GM23338 (cell line): ENCODE data around the gene ICAM1. TPM values are rescaled to one million over a fixed set of nuclear protein-coding genes. Genes with fewer than 3 reads are reported as not detected.

ENCODE experiments used
- ATAC-seq: fragments of 200-7000 bp; cut with Tn5 transposase; 3 replicates; pipeline ENCODE4 v1.9.1; 2020
- DNase-seq: peaks from one replicate; pipeline ENCODE4 v3.0.0-alpha.2; 2015; ENCODE audit warnings: low spot score
- H2AFZ ChIP-seq: fragments of 200-600 bp; sonication (generic); 2 replicates; pipeline ENCODE4 v1.8.0; 2016; ENCODE audit warnings: antibody characterized with exemption, mild to moderate bottlenecking, moderate library complexity
- H3F3A ChIP-seq: fragments of 200-600 bp; sonication (generic); replicated peaks from 2 replicates; pipeline ENCODE4 v1.8.0; 2017; ENCODE audit warnings: antibody characterized with exemption, mixed run types, low read depth
- H3K27ac ChIP-seq: fragments of 200-600 bp; sonication (generic); 2 replicates; pipeline ENCODE4 v1.6.1; 2016; ENCODE audit warnings: low read depth
- H3K27me3 ChIP-seq: fragments of 200-600 bp; sonication (generic); 2 replicates; pipeline ENCODE4 v1.8.0; 2016; ENCODE audit warnings: mild to moderate bottlenecking, mixed run types, moderate library complexity; ENCODE audit not compliant: insufficient read depth
- H3K36me3 ChIP-seq: fragments of 200-600 bp; sonication (generic); 2 replicates; pipeline ENCODE4 v1.8.0; 2016; ENCODE audit warnings: mild to moderate bottlenecking; ENCODE audit not compliant: insufficient read depth
- H3K4me1 ChIP-seq: fragments of 200-600 bp; sonication (generic); 2 replicates; pipeline ENCODE4 v1.8.0; 2016; ENCODE audit warnings: mild to moderate bottlenecking, moderate library complexity; ENCODE audit not compliant: insufficient read depth
- H3K4me2 ChIP-seq: fragments of 200-600 bp; sonication (generic); 2 replicates; pipeline ENCODE4 v1.7.1; 2017; ENCODE audit warnings: mixed run types
- H3K4me3 ChIP-seq: fragments of 200-600 bp; sonication (generic); 2 replicates; pipeline ENCODE4 v1.6.1; 2016; ENCODE audit warnings: mixed run types
- H3K79me2 ChIP-seq: fragments of 200-600 bp; sonication (generic); replicated peaks from 2 replicates; pipeline ENCODE4 v1.8.0; 2017; ENCODE audit warnings: mild to moderate bottlenecking; ENCODE audit not compliant: insufficient read depth
- H3K9me2 ChIP-seq: fragments of 200-600 bp; sonication (generic); 2 replicates; pipeline ENCODE4 v1.8.0; 2017; ENCODE audit not compliant: insufficient read depth
- H4K20me1 ChIP-seq: fragments of 200-600 bp; sonication (generic); replicated peaks from 2 replicates; pipeline ENCODE4 v1.8.0; 2017; ENCODE audit warnings: mild to moderate bottlenecking; ENCODE audit not compliant: insufficient read depth
- H3K27ac Mint-ChIP-seq: 2 replicates; pipeline ENCODE4 v1.8.0; 2020; ENCODE audit warnings: inconsistent platforms, mild to moderate bottlenecking, moderate library complexity, mixed read lengths
- H3K27me3 Mint-ChIP-seq: 3 replicates; pipeline ENCODE4 v1.8.0; 2022; ENCODE audit warnings: low read depth, mild to moderate bottlenecking, moderate library complexity, mixed read lengths, inconsistent platforms; ENCODE audit not compliant: insufficient read depth, poor library complexity
- H3K36me3 Mint-ChIP-seq: 3 replicates; pipeline ENCODE4 v1.8.0; 2021; ENCODE audit warnings: low read depth, mild to moderate bottlenecking, inconsistent platforms, moderate library complexity, mixed read lengths
- H3K4me1 Mint-ChIP-seq: 3 replicates; pipeline ENCODE4 v1.8.0; 2020; ENCODE audit warnings: mild to moderate bottlenecking, inconsistent platforms, mixed read lengths
- H3K4me3 Mint-ChIP-seq: 3 replicates; pipeline ENCODE4 v1.8.0; 2021; ENCODE audit warnings: moderate library complexity, mild to moderate bottlenecking, inconsistent platforms, mixed read lengths
- H3K9me3 Mint-ChIP-seq: 3 replicates; pipeline ENCODE4 v1.8.0; 2020; ENCODE audit warnings: moderate library complexity, mild to moderate bottlenecking, inconsistent platforms, mixed read lengths
- CREB1 ChIP-seq: fragments of 250-450 bp; sonication (Bioruptor Pico); IDR thresholded peaks from 2 replicates; pipeline ENCODE4 v1.5.0; 2020; ENCODE audit warnings: low read depth, mild to moderate bottlenecking, moderate library complexity
- CTCF ChIP-seq, 2 experiments: fragments of 200-600 bp in 1 of 2; sonication (generic) in 1 of 2; conservative IDR thresholded peaks; 2 replicates each; pipeline versions ENCODE4 v1.5.1 to v1.6.1; 2016 to 2017; ENCODE audit warnings: antibody characterized with exemption in 2 of 2, low read depth in 2 of 2, mild to moderate bottlenecking in 2 of 2, moderate library complexity in 1 of 2
- EZH2phosphoT487 ChIP-seq: fragments of 200-600 bp; sonication (generic); IDR thresholded peaks from one replicate; pipeline ENCODE4 v1.8.1; 2018; ENCODE audit warnings: antibody characterized with exemption; ENCODE audit not compliant: unreplicated experiment
- NANOG ChIP-seq: IDR thresholded peaks from 2 replicates; pipeline ENCODE4 v1.6.1; 2016; ENCODE audit warnings: antibody characterized with exemption, borderline replicate concordance
- POLR2AphosphoS5 ChIP-seq: IDR thresholded peaks from 2 replicates; pipeline ENCODE4 v1.6.1; 2016; ENCODE audit warnings: antibody characterized with exemption, low read depth
- STAT1 ChIP-seq: IDR thresholded peaks from one replicate; pipeline ENCODE4 v1.6.1; 2016; ENCODE audit warnings: antibody characterized with exemption; ENCODE audit not compliant: unreplicated experiment
- ZNF114 ChIP-seq: fragments of 250-450 bp; sonication (Bioruptor Pico); IDR thresholded peaks from 2 replicates; pipeline ENCODE4 v1.5.0; 2020; ENCODE audit warnings: mild to moderate bottlenecking, moderate library complexity
- ZNF331 ChIP-seq: fragments of 250-450 bp; sonication (Bioruptor Pico); IDR thresholded peaks from 2 replicates; pipeline ENCODE4 v1.5.0; 2020; ENCODE audit warnings: low read depth, mild to moderate bottlenecking, moderate library complexity
- ZNF462 ChIP-seq: fragments of 250-450 bp; sonication (Bioruptor Pico); IDR thresholded peaks from 2 replicates; pipeline ENCODE4 v1.5.0; 2020; ENCODE audit warnings: mild to moderate bottlenecking, moderate library complexity
- polyA plus RNA-seq: library from polyadenylated mRNA; unstranded; fragments of >200 nt; fragmentation: Nextera tagmentation; extraction: Ambion mirVana; gene quantifications from 2 replicates; pipeline ENCODE4 v1.2.1, GENCODE V29; 2016
- total RNA-seq: library from RNA; depleted of rRNA; stranded (reverse); fragments of >200 nt; shearing (Covaris generic); gene quantifications from 2 replicates; pipeline ENCODE4 v1.2.3, GENCODE V29; 2014

Gene ICAM1
- total and polyA plus RNA-seq, 2 experiments from 2014 or later: 1.6 to 3.5 TPM

GRCh38 chr19:10256551-10256950 lies 14.4 kb upstream of the ICAM1 start (continued):
- TF ChIP-seq ZNF462 (CRISPR knock-in tag) (no peak), ZNF114 (CRISPR knock-in tag) (no peak)

GRCh38 chr19:10256970-10257615 lies 13.8 kb upstream of the ICAM1 start:
- Histone ChIP-seq H3K4me3 (no peak overlapping the region), H3K4me2 (no peak overlapping the region), H3F3A (peaks cover 3% of the 10 kb centered on the region), H3K27ac (no peak overlapping the region), H3K79me2 (peaks cover 11% of the 10 kb centered on the region), H3K4me1 (no peaks in the 10 kb centered on the region), H2AFZ (no peak overlapping the region), H3K9me2 (no peaks in the 10 kb centered on the region), H4K20me1 (peaks cover 6% of the 10 kb centered on the region; the same call in 1 of the 2 replicates), H3K27me3 (no peaks in the 10 kb centered on the region), H3K36me3 (peaks cover 10% of the 10 kb centered on the region)
- DNase-seq (no peak), ATAC-seq (no peak)
- Mint-ChIP-seq H3K36me3 (peaks cover 51% of the 10 kb centered on the region), H3K9me3 (no peaks in the 10 kb centered on the region; the same call in 2 of the 3 replicates), H3K27ac (no peak overlapping the region), H3K4me1 (peaks cover 4% of the 10 kb centered on the region), H3K4me3 (no peak overlapping the region; the same call in 2 of the 3 replicates), H3K27me3 (peaks cover 5% of the 10 kb centered on the region)
- TF ChIP-seq STAT1: no peak
- TF ChIP-seq EZH2phosphoT487: no peak
- TF ChIP-seq NANOG: no peak
- no peak for TF ChIP-seq CTCF (conservative IDR thresholded peaks at IDR 0.05; ENCODE audit: low read depth in 2 of 2)
- TF ChIP-seq ZNF331 (CRISPR knock-in tag): no peak
- no peak for TF ChIP-seq POLR2AphosphoS5
- TF ChIP-seq CREB1 (CRISPR knock-in tag): no peak
